Heart left ventricle (tissue), 16 donors: ENCODE data around the gene VPS52. TPM values are rescaled to one million over a fixed set of nuclear protein-coding genes. Genes with fewer than 3 reads are reported as not detected.

Source experiments
- ATAC-seq, 4 donors: fragments of 200-7000 bp; cut with Tn5 transposase; one replicate each; pipeline ENCODE4 v1.9.1; 2020 to 2022; ENCODE audit warnings: moderate library complexity in 4 of 4, mild to moderate bottlenecking in 3 of 4, moderate number of reproducible peaks in 1 of 4
- DNase-seq, 5 donors: peaks; one replicate each; pipeline ENCODE4 v3.0.0-alpha.2; 2020
- H3K27ac ChIP-seq, 12 donors: fragments of 200-600 bp; sonication (generic) in 4 of 12; one replicate each; pipeline versions ENCODE4 v1.5.0 to v1.8.0; 2016 to 2022; ENCODE audit warnings: mild to moderate bottlenecking in 2 of 12
- H3K27me3 ChIP-seq, 9 donors: fragments of 200-600 bp; sonication (generic) in 2 of 9; one replicate each; pipeline versions ENCODE4 v1.5.1 to v1.8.0; 2016 to 2022; ENCODE audit warnings: mild to moderate bottlenecking in 3 of 9
- H3K36me3 ChIP-seq, 9 donors: fragments of 200-600 bp; sonication (generic) in 2 of 9; one replicate each; pipeline versions ENCODE4 v1.5.0 to v1.8.0; 2018 to 2022; ENCODE audit warnings: mild to moderate bottlenecking in 2 of 9
- H3K4me1 ChIP-seq, 12 donors: fragments of 200-600 bp; sonication (generic) in 4 of 12; one replicate each; pipeline versions ENCODE4 v1.5.0 to v1.8.0; 2016 to 2022; ENCODE audit warnings: mild to moderate bottlenecking in 3 of 12
- H3K4me3 ChIP-seq, 12 donors: fragments of 200-600 bp; sonication (generic) in 4 of 12; one replicate each; pipeline versions ENCODE4 v1.5.0 to v1.8.0; 2017 to 2022; ENCODE audit warnings: mild to moderate bottlenecking in 9 of 12, moderate library complexity in 4 of 12
- H3K9me3 ChIP-seq, 12 donors: fragments of 200-600 bp; sonication (generic) in 4 of 12; one replicate each; pipeline versions ENCODE4 v1.5.0 to v1.8.0; 2016 to 2022; ENCODE audit warnings: mild to moderate bottlenecking in 1 of 12
- CTCF ChIP-seq, 12 donors: fragments of 200-600 bp; sonication (generic) in 4 of 12; IDR thresholded peaks; one replicate each; pipeline versions ENCODE4 v1.5.0 to v1.8.0; 2018 to 2022; ENCODE audit warnings: antibody characterized with exemption in 12 of 12, mild to moderate bottlenecking in 5 of 12
- POLR2A ChIP-seq, 2 donors: fragments of 450-650 bp; IDR thresholded peaks; one replicate each; pipeline ENCODE4 v1.6.1; 2017; ENCODE audit warnings: antibody characterized with exemption in 2 of 2, mild to moderate bottlenecking in 2 of 2, moderate library complexity in 2 of 2
- WGBS, 4 donors: extraction: QIAGEN DNeasy Blood & Tissue Kit in 2 of 4; methylation state at CpG; one replicate each; pipeline versions ENCODE4 v1.1.5 to v1.1.7; 2013 to 2018; 5-methylcytosine and 5-hydroxymethylcytosine counted together
- intact Hi-C, 10 donors: fragments of 100-400 bp; cut with DNase I; formaldehyde crosslinking; loops; one replicate each; pipeline versions ENCODE4 v1.11.1 to v1.14.2; 2022
- polyA plus RNA-seq, 2 donors: library from polyadenylated mRNA; stranded (reverse); fragments of 200-250 nt; gene quantifications; one replicate each; pipeline ENCODE4 v1.2.3, GENCODE V29; 2013
- total RNA-seq, 9 donors: library from RNA; depleted of rRNA in 2 of 9; stranded (reverse); fragments of >200 nt in 2 of 9; fragmentation: NEBNext Ultra II Directional in 3 of 9; extraction: Animal tissue kit (Norgen Biotek cat#: 25700) in 3 of 9; gene quantifications; one replicate each; pipeline versions ENCODE4 v1.1.0 to v1.2.4, GENCODE V29; 2016 to 2023
- donor health status: ischemic (EF 13 %, LVEDD 7.1; RV severe dilation, severe dysfunction).
- donor health status: healthy with polysubstance abuse.
- donor health status: DM: no; HTN: yes; CAD: no.
- donor health status: DM: no; HTN: no; CAD: no.
- donor health status: ischemic (EF 25% LVEDD 6.9; RV normal size, moderate dysfunction).
- donor health status: ischemic (EF 25% LVEDD 5.7; RV mildly dilated, moderate dysfunction).
- donor health status: healthy.
- donor health status: DM: yes; HTN: yes; CAD: no.
- donor health status: ischemic (EF 35%, LVEDD 5.7; RV mildly dilated, moderate dysfunction).
- donor health status: nonischemic (EF 11% LVEDD 7.7; RV severe dilation, severe dysfunction).
- donor health status: DM: yes; HTN: yes; CAD: no.
- donor health status: PGD.
- donor health status: ischemic (EF 29% LVEDD 5.4; RV normal size, mild dysfunction).
- donor health status: nonischemic (EF 23%, LVEDD 6.1; RV moderate dilation, normal function).

VPS52 gene
- total and polyA plus RNA-seq, 11 donors = 25.1 to 47.0 (median 33.0) TPM

- ATAC-seq = no peak
- Histone ChIP-seq H3K9me3 (no peaks in the 10 kb centered on the region), H3K4me3 (no peak overlapping the region), H3K27me3 (no peaks in the 10 kb centered on the region), H3K27ac (no peak overlapping the region), H3K36me3 (peaks cover 0 to 45% (median 35%) of the 10 kb centered on the region in 9 donors), H3K4me1 (peaks cover 10 to 55% (median 41%) of the 10 kb centered on the region in 12 donors)
- no peak for DNase-seq
- TF ChIP-seq CTCF (IDR thresholded peaks at IDR 0.05) = no peak
- TF ChIP-seq POLR2A (IDR thresholded peaks at IDR 0.05) = no peak
- intact Hi-C loops = loop anchor here in 2 of 10 donors (5.0 to 10.0 kb wide), 2 partner anchors 41 to 1011 kb away; partner anchors contain the start of genes GPSM3 (in 1 of the 2) and PBX2 (in 1 of the 2)
- WGBS, 4 donors = 78 to 92% (median 85%) methylated on average over 3 of the region's 3 CpGs
Measured at GRCh38 chr6:33206027-33206863, 65.4 kb downstream of the VPS52 start.

GRCh38 chr6:33205191-33206026 lies 66.3 kb downstream of the VPS52 start:
- H3K4me3 ChIP-seq = peak overlapping the region in 11 of 12 donors; percentile 46 to 95 (median 69)
- H3K36me3 ChIP-seq = peaks cover 0 to 38% (median 32%) of the 10 kb centered on the region in 9 donors
- DNase-seq (no peak), ATAC-seq (no peak)
- H3K27me3 ChIP-seq = no peaks in the 10 kb centered on the region
- TF ChIP-seq CTCF (IDR thresholded peaks at IDR 0.05) (no peak), POLR2A (IDR thresholded peaks at IDR 0.05) (no peak)
- no peaks in the 10 kb centered on the region for H3K9me3 ChIP-seq
- H3K4me1 ChIP-seq = peaks cover 10 to 57% (median 43%) of the 10 kb centered on the region in 12 donors
- 52 to 61% (median 54%) methylated on average over 16 to 17 of the region's 17 CpGs for WGBS, 4 donors
- intact Hi-C loops = loop anchor here in 2 of 10 donors (5.0 to 10.0 kb wide), 2 partner anchors 42 to 1011 kb away; partner anchors contain the start of genes GPSM3 (in 1 of the 2) and PBX2 (in 1 of the 2)
- peak overlapping the region in 4 of 12 donors; percentile 64 to 79 (median 76) for H3K27ac ChIP-seq

- Histone ChIP-seq H3K27me3 (no peaks in the 10 kb centered on the region), H3K36me3 (peaks cover 0 to 30% (median 24%) of the 10 kb centered on the region in 9 donors), H3K27ac (peak within 1 kb of the TSS in 11 of 12 donors; percentile 50 to 79 (median 68)), H3K4me1 (peaks cover 10 to 59% (median 43%) of the 10 kb centered on the region in 12 donors), H3K9me3 (no peaks in the 10 kb centered on the region), H3K4me3 (peak within 1 kb of the TSS; percentile 35 to 95 (median 68))
- intact Hi-C loops = loop anchor here in 3 of 10 donors (5.0 to 10.0 kb wide), 3 partner anchors 43 to 1010 kb away; partner anchors contain the start of genes GPSM3 (in 1 of the 3), PBX2 (in 1 of the 3) and PHF1 (in 1 of the 3)
- ATAC-seq = peak; percentile 72 to 81 (median 76)
- TF ChIP-seq CTCF (IDR thresholded peaks at IDR 0.05) = no peak
- peak in 1 of 2 donors; percentile 45 for TF ChIP-seq POLR2A (IDR thresholded peaks at IDR 0.05)
- 1% methylated on average over 18 to 48 of the region's 48 CpGs for WGBS, 4 donors
- peak; percentile 96 to 97 (median 96) for DNase-seq
Measured at GRCh38 chr6:33204415-33205190, 67.1 kb downstream of the VPS52 start, which contains the start of gene HSD17B8. TSS of gene HSD17B8 (plus strand) at chr6:33204655. CDS start at chr6:33204669, 14 bp downstream.
